HG03175 (cell line): ENCODE measurements around the gene THAP4.

Experiments used
- ATAC-seq: cut with Tn5 transposase; IDR thresholded peaks from one replicate; pipeline ENCODE4 v1.9.1; 2021; ENCODE audit warnings: mild to moderate bottlenecking, moderate library complexity; ENCODE audit not compliant: unreplicated experiment

Gene THAP4

GRCh38 chr2:241637018-241637794 is at the start of gene THAP4, which contains the start of gene ATG4B:
TSS of gene THAP4 (minus strand) at chr2:241637158. CDS start at chr2:241637017, 141 bp downstream.
TSS of gene ATG4B (plus strand) at chr2:241637693. CDS start at chr2:241637715, 22 bp downstream.
- peak; percentile 65 for ATAC-seq

GRCh38 chr2:241686324-241686649 is 49.3 kb upstream of the THAP4 start:
- peak; percentile 11 for ATAC-seq

DNA sequence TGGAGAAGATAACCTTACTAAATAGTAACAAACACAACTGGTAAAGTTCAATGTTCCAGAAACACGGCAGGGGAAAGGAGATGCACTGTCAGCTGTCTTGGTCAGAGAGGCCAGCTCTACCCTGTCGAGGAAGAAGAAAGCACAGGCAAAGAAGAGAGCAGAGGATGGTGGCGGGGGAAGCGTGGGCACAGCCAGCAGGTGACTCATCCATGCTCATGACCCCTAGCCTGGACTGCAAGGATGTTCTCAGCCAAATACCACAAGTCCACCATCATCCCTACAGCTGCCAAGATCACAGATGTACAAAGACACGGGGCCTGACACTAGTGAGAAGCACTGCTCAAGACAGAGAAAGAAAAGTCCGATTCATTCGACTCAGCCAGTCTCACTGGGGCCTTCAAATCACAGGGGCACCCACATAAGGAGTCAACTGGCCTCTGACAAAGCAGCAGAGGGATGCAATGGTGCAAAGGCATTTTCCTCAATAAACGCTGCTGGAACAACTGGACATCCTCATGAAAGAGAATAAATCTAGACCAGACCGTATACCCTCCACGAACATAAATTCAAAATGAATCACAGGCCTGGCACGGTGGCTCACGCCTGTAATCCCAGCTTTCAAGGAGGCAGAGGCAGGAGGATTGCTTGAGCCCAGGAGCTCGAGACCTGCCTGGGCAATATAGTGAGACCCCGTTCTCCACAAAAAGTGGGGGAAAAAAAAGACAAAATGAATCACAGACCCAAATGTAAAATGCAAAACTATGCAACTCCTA is 44.1 kb upstream of the THAP4 start:
- no peak for ATAC-seq

DNA sequence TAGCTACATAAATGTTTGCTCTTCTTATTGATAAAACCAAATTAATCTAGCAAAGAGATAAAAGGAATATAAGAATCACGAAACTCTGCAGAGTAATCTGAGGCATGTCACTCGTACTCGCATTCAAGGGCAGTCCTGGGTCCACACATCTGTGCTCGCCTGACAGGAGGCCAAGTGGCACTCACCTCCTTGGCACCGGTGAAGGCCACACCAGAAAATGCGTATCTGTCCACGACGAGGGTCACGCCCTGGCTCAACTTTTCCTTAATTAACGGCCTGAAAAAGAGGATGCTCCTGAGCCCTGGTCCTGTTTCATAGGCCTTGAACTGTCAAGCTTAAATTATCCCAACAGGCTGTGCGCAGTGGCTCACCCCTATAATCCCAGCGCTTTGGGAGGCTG is 43.1 kb upstream of the THAP4 start:
- ATAC-seq: no peak

DNA sequence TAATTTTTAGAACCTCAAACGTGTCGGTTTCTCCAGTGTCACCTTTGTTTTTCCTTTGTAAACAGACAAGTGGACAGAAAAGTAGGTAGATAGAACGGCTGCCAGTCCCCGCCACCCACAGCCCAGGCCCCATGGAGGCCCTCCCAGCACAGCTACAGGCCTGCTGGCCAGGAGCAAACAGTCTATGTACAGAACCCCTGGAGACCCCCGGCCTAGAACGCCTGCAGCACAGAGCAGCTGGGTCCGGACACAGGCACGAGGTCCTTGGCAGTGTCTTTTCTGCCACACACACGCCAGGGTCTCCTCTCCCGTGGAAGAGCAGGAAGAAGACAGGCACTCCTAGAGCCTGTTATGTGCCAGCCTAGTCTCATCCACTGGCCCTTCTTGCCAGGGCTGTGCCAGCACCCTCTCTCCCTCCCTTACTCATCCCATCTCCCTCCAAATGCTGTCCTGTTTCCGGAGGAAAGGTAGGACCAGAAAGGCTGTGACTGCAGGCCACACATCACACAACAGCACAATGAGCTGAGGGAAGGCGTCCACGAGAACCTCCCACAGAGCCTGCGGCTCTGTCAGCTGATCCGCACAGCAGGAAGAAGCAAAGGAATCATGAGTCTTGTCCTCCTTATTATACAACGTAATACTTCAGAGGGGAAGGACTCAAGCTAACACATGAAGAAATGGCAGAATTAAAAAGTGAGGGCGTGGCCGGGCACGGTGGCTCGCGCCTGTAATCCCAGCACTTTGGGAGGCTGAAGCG is 42.0 kb upstream of the THAP4 start:
- ATAC-seq: no peak

- ATAC-seq: no peak
Observed at GRCh38 chr2:241678307-241678706, 41.3 kb upstream of the THAP4 start.

DNA sequence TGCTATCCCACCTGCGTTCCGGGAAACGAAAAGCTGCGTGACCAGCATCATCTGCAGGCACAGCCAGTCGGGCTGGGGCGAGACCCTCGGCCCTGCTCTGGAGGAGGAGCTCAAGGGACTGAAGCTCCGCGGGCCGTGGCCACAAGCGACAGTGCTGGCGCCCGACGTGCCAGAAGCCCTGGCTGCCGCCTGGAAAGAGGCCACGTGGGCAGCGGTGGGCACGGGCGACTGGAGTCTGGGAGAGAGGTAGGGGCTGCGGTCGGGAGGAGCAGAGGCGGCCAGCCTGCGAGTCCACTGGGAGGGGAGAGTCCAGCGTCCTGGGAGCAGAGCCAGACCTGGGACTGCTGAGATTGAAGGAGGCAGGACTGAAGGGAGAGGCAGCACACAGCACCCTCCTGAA is 40.4 kb upstream of the THAP4 start:
- ATAC-seq: no peak

DNA sequence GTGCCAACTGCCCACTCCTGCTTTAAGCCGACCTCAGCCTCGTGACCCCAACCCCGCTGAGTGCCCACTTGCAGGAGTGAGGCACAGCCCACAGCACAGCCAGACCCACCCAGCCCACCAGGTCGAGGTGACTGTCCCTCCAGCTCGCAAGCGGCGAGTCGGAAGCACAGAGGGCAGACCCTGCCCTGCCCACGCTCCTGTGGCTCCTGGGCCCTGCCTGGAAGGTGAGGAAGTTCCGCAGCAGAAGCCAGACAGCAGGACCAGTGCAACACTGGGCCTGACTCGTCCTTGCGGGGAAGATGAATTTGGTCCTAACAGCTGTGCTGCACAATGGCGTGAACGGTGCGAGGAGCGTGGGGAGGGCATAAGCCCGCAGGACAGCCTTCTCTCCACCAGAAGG is 39.7 kb upstream of the THAP4 start:
- no peak for ATAC-seq

- no peak for ATAC-seq
Observed at GRCh38 chr2:241675885-241676284, 38.9 kb upstream of the THAP4 start.

DNA sequence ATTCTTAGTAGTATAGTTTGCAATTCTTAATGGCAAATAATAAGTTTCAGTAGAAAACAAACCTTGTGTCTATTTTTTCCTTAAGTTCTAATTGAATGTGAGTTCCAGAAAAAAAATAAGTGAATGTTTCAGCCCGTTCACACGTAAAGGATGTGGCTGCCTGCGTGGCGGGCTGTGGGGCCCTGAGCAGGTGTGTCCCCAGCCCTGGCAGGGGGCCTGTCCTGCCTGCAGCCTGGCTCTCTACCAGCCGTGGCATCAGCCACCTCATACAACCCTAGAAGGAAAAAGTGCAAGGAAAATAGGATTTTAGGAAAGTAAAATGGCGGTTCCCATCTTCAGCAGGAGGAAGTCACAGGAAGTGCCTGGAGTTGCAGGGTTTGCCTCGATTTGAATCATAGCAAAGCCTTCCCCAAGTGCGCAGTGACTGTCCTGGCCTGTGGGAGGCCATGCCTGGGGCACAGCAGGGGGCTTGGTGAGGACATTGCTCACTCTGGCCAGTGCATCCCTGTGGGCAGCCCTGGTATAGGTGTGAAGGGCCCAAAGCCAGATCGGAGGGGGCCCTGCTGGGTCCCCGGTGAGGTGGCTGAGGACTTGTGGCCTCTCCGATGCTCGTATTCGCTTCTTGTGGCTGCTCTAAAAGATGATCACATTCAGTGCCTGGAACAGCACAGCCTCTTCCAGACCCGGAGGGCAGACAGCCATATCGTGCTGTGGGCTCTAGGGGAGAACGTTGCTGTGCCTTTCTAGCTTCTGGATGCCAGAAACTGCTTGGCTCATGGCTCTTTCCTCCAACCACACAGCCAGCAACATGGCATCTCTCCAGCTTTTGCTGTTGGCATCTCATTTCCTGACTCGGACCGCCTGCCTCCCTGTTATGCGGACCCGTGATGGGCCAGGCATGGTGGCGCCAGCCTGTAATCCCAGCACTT is 37.1 kb upstream of the THAP4 start:
- ATAC-seq: no peak

DNA sequence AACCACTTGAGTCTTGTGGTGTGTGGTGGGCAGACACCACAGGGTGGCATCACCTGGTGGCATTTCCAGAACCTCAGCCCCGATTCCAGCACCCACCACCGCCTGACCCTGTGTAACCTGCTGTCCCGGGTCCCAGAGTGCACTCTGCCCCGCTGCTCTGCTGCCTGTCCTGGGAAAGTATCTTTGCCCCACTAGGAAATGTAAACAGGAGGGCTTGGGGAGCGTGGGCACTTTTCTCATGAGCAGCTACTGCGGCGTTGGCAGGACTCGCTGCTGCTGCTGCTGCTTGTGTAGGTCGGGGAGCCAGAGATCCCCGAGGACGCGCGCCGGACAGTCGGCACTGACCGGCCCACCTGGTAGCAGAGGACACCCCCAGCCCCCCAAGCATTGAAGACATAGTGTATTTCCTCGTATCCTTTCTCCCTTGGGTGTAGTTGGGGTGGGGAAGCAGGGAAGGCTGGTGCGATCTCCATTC is 36.3 kb upstream of the THAP4 start:
- no peak for ATAC-seq

DNA sequence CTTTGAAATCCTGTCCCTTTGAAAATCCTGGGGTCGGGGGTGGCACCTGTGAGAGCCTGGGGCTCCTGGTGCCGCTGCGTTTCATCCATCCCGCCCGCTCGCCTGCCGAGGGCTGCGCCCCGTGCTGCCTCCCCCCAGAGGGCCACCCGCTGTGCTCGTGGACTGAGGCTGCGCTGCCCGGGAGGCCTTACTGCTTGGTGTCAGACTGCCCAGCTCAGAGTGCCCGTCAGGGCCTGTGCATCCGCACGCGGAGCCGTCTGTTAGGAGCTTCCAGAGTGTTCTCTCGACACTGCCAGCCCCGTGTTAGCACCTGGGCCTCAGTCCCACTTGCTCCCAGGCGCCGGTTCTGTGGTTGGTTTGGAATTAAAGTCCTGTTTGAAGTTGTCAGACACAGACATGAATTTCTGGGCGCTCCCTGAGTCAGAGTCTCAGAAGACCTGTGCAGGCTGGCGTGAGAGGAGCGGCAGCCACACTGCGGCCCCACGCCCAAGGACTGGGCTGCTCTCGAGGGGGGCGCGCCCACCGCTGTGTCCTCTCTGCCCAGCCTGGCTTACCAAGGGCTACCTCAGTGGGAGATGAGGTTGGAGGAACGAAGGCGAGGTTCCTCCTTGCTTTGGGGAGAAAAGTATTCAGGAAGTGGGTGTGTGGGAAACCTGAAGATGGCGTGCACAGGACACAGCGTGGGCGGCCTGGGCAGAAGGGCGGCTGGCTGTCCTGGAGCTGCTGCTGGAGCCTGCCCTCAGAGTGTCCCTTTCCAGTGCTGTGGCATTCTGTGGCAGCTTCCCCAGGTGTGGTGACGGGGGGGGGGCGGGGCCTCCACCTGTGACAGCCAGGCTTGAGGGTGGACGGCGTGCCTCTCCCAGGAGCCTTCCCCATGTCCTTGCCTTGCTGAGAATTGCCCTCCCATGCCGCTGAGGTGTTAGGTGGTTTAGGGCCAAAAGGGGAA is 35.6 kb upstream of the THAP4 start:
- ATAC-seq: no peak

- ATAC-seq: no peak
Observed at GRCh38 chr2:241671457-241672240, 34.7 kb upstream of the THAP4 start.

DNA sequence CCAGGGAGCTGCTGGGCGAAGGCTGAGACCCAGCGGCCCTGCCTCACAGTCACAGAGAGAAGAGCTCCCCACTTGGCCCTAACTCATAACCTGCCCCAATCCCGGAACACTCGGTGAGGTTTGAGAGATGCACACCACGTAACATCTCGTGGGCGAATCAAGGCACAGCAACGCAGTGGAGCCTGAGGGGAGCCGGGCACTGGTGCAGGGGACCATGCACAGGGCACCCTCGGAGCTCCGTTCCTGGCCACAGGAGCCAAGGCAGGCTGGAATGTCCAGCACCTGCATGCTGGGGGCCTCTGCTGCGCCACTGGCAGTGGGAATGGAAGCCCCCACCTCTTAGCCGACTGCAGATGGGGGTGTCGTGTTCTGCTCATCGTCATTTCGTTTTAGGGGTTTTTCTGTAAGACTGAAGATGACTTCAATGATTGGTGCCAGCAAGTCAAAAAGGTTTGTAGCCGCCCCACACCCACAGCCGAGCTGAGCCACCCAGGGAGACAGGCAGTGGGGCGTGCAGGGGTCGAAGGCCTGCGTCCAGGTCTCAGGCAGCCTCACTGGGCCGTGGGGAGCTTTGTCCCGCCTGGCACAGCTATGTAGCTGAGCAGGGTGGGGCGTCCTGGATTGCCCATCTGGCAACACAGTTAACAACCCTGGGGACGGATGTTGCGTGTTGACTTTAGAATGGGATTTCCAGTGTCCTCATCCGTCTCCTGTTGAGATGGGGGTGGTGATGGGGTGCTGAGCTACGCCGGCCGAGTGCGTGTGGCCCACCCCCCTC is 33.6 kb upstream of the THAP4 start:
- no peak for ATAC-seq

- ATAC-seq: no peak
Observed at GRCh38 chr2:241668839-241669238, 31.9 kb upstream of the THAP4 start.

GRCh38 chr2:241668354-241668753 is 31.4 kb upstream of the THAP4 start:
- no peak for ATAC-seq

- ATAC-seq: no peak
Observed at GRCh38 chr2:241666627-241667400, 29.9 kb upstream of the THAP4 start.
